Stimulated activated CD8-positive, alpha-beta memory T cell treated with anti-CD3 and anti-CD28 coated beads, Interleukin-4, amount 100 ng/mL, for 48 hours (primary cell): ENCODE results near the gene THRA.
"Not testable (repeated sequence)": the region's sequence is repeated elsewhere in the genome, so short reads cannot be mapped to it uniquely, and the experiment has no call there.

Experiments
- DNase-seq: peaks from one replicate; pipeline ENCODE4 v3.0.0-alpha.2; 2020

The THRA gene

GRCh38 chr17:40113907-40114245 is 51.1 kb downstream of the THRA start:
- no peak for DNase-seq

- DNase-seq = no peak
Measured at GRCh38 chr17:40115101-40115436, 52.3 kb downstream of the THRA start.

GRCh38 chr17:40121181-40122135 is 58.7 kb downstream of the THRA start, which contains the start of gene MSL1:
TSS of gene MSL1 (plus strand) at chr17:40121971. CDS start at chr17:40122613, 642 bp downstream.
- peak; percentile 89 for DNase-seq

GRCh38 chr17:40122136-40122998 is 59.6 kb downstream of the THRA start:
- DNase-seq = peak; percentile 53

GRCh38 chr17:40122999-40123810 is 60.4 kb downstream of the THRA start:
- peak; percentile 74 for DNase-seq

GRCh38 chr17:40123811-40124114 is 61.0 kb downstream of the THRA start:
- DNase-seq = no peak

GRCh38 chr17:40124279-40125141 is 61.7 kb downstream of the THRA start:
- no peak for DNase-seq

- DNase-seq = no peak
Measured at GRCh38 chr17:40129498-40129897, 66.7 kb downstream of the THRA start.

GRCh38 chr17:40130352-40131042 is 67.7 kb downstream of the THRA start:
- DNase-seq = no peak

- DNase-seq = no peak
Measured at GRCh38 chr17:40134184-40134583, 71.4 kb downstream of the THRA start.

GRCh38 chr17:40135817-40136216 is 73.1 kb downstream of the THRA start:
- DNase-seq = no peak

GRCh38 chr17:40139566-40140058 is 76.8 kb downstream of the THRA start:
- DNase-seq = peak; percentile 34

GRCh38 chr17:40143166-40143565 is 80.4 kb downstream of the THRA start:
- DNase-seq = not testable (repeated sequence)
